ENCODE measurements around the gene NTSR1.

The NTSR1 gene

DNA sequence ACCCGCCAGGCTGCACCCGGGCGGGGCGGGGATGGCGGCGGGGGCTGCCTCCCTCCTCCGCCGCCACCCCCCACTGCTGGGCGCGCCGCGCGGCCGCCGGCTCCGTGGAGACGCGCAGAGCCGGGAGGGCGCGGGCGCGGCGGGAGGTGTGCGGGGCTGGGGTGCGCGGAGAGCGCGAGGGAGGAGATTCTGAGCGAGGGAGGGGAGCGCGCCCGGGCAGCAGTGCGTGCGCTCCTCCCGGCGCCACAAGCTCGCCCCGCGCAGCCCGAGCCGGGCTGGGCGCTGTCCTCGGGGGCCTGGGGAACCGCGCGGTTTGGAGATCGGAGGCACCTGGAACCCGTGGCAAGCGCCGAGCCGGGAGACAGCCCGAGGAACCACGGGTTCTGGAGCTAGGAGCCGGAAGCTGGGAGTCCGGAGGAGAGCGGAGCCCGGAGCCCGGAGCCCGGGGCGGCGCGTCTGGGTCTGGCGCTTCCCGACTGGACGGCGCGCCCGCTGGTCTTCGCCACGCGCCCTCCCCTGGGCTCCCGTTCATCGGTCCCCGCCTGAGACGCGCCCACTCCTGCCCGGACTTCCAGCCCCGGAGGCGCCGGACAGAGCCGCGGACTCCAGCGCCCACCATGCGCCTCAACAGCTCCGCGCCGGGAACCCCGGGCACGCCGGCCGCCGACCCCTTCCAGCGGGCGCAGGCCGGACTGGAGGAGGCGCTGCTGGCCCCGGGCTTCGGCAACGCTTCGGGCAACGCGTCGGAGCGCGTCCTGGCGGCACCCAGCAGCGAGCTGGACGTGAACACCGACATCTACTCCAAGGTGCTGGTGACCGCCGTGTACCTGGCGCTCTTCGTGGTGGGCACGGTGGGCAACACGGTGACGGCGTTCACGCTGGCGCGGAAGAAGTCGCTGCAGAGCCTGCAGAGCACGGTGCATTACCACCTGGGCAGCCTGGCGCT is at the start of gene NTSR1:
Gene NTSR1, plus strand, starts transcription at position 246 of the 946 bp plus-strand sequence. Its CDS starts 372 bp downstream, at position 618.
- TF ChIP-seq CTCF (conservative IDR thresholded peaks at IDR 0.05), result no peak
- no peak for TF ChIP-seq ZFX (IDR thresholded peaks at IDR 0.05)
- H3K27ac ChIP-seq, result no peak within 1 kb of the TSS

GRCh38 chr20:62659488-62660239 is 49.0 kb upstream of the NTSR1 start:
- TF ChIP-seq ZFX (IDR thresholded peaks at IDR 0.05) (no peak), CTCF (conservative IDR thresholded peaks at IDR 0.05) (no peak)
- no peak overlapping the region for H3K27ac ChIP-seq

GRCh38 chr20:62660240-62660615 is 48.4 kb upstream of the NTSR1 start:
- TF ChIP-seq ZFX (IDR thresholded peaks at IDR 0.05), result no peak
- no peak for TF ChIP-seq CTCF (conservative IDR thresholded peaks at IDR 0.05)
- no peak overlapping the region for H3K27ac ChIP-seq

DNA sequence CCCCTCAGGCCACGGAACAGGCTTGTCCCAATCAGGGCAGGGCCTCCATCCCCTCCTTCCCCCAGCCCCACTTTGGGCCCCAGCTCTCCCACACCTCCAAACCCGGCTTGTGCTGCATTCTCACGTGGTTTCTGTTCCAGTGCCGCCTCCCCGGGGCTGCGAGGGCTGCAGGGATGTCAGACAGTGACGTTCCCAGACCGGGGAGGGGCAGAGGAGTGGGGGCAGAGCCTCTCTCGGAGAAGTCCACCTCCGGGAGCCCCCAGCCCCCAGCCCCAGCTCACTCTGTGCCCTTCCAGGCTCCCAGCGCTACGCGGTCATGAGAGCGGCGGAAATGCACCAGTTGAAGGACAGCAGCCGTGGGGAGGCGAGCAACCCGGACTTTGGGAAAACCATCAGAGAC is 47.9 kb upstream of the NTSR1 start:
- no peak for TF ChIP-seq ZFX (IDR thresholded peaks at IDR 0.05)
- no peak overlapping the region for H3K27ac ChIP-seq

DNA sequence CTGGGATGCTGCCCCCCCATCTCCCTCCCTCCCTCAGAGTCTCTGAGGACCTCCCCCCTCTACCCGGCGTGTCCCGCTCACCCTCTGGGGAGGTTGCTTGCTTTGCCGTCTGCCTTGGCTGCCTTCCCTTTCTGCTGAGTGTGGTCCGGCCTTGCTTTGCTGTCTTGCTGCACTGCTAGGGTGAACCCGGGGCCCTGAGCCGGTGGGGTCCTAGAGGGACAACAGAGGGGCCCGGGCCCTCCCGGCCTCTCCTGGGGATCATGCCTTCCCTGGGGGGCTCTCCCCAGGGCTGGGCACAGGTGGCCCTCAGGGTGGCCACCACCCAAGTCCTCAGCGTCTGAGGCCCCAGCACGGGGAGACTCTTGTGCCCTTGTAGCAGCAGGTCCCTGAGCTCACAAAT is 47.0 kb upstream of the NTSR1 start:
- H3K27ac ChIP-seq, result no peak overlapping the region
- TF ChIP-seq ZFX (IDR thresholded peaks at IDR 0.05) (no peak), CTCF (conservative IDR thresholded peaks at IDR 0.05) (no peak)

GRCh38 chr20:62662422-62662821 is 46.2 kb upstream of the NTSR1 start:
- TF ChIP-seq ZFX (IDR thresholded peaks at IDR 0.05) (no peak), CTCF (conservative IDR thresholded peaks at IDR 0.05) (no peak)
- H3K27ac ChIP-seq, result no peak overlapping the region

- no peak overlapping the region for H3K27ac ChIP-seq
- TF ChIP-seq CTCF (conservative IDR thresholded peaks at IDR 0.05), result no peak
- no peak for TF ChIP-seq ZFX (IDR thresholded peaks at IDR 0.05)
Observed at GRCh38 chr20:62663145-62664018, 45.3 kb upstream of the NTSR1 start.

Data from C4-2B (cell line).